ENCODE results near the gene STK32C.

GRCh38 chr10:132172091-132173066 is 135.4 kb downstream of the STK32C start:
- TF ChIP-seq CTCF (IDR thresholded peaks at IDR 0.05) (no peak), ZFX (IDR thresholded peaks at IDR 0.05; ENCODE audit: borderline replicate concordance) (no peak)

All from 22Rv1 (cell line).